Body of pancreas (tissue), 4 donors: ENCODE results near the gene MVD.

Experiments
- POLR2A ChIP-seq, 3 donors: fragments of 450-650 bp; IDR thresholded peaks; one replicate each; pipeline ENCODE4 v1.6.1; 2016; ENCODE audit warnings: antibody characterized with exemption in 3 of 3, mild to moderate bottlenecking in 2 of 3
- TF ChIP-seq, protein P1 (sequence below), 7 experiments: fragments of 450-650 bp in 4 of 7; fragments of 200-600 bp in 3 of 7; sonication (generic) in 3 of 7; IDR thresholded peaks; one replicate each; pipeline ENCODE4 v1.5.1; 2016 to 2019; ENCODE audit warnings: antibody characterized with exemption in 7 of 7

DNA sequence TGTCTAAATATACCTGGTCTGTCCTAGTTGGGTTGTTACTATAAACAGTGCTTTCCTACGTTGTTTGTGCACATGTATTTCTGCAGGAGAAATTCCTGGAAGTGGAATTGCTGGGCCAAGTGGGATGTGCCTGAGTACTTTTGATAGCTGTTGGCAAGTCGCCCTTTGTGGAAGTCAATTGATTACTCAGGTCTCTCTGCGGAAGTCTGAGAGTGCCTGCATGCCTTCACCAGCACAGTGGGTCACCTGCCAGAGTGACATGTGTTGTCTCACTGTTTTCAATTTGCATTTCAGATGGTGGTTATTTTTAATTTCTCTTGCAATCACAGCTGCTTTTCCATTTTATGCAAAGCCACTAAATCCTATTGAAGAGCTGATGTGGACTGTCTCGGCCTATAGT is 2.3 kb upstream of the MVD start:
- TF ChIP-seq, protein P1, sequence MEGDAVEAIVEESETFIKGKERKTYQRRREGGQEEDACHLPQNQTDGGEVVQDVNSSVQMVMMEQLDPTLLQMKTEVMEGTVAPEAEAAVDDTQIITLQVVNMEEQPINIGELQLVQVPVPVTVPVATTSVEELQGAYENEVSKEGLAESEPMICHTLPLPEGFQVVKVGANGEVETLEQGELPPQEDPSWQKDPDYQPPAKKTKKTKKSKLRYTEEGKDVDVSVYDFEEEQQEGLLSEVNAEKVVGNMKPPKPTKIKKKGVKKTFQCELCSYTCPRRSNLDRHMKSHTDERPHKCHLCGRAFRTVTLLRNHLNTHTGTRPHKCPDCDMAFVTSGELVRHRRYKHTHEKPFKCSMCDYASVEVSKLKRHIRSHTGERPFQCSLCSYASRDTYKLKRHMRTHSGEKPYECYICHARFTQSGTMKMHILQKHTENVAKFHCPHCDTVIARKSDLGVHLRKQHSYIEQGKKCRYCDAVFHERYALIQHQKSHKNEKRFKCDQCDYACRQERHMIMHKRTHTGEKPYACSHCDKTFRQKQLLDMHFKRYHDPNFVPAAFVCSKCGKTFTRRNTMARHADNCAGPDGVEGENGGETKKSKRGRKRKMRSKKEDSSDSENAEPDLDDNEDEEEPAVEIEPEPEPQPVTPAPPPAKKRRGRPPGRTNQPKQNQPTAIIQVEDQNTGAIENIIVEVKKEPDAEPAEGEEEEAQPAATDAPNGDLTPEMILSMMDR (IDR thresholded peaks at IDR 0.05) = no peak
- no peak for TF ChIP-seq POLR2A (IDR thresholded peaks at IDR 0.05)
